Measurements from ENCODE around the gene TNC. TPM values are rescaled to one million over a fixed set of nuclear protein-coding genes. Genes with fewer than 3 reads are reported as not detected.

Gene TNC
- total and polyA plus RNA-seq, 10 of the 15 experiments (the other 5 are each of a cell fraction or from before 2014, with no cell fraction given) = 0.05 to 4.2 (median 0.14) TPM

- no peak overlapping the region for H3K4me2 ChIP-seq (ENCODE audit: control insufficient read depth, insufficient read depth)
- no peaks in the 10 kb centered on the region for H3K9me3 ChIP-seq (replicated peaks; ENCODE audit: control insufficient read depth, insufficient read depth, low read length)
- FAIRE-seq = no peak
- no peaks in the 10 kb centered on the region; a peak in 1 of 4 replicates for H3K27me3 ChIP-seq (replicated peaks in 1 of 2; ENCODE audit: control insufficient read depth in 2 of 2, insufficient read depth in 2 of 2, low read length in 1 of 2)
- H3K9ac ChIP-seq (ENCODE audit: control insufficient read depth, insufficient read depth, low read length) = no peak overlapping the region
- no peak overlapping the region for H3K4me3 ChIP-seq
- no peaks in the 10 kb centered on the region for H4K20me1 ChIP-seq (ENCODE audit: control insufficient read depth, insufficient read depth)
- WGBS (ENCODE audit: insufficient coverage, insufficient replicate concordance, low lambda C conversion rate, missing lambda C conversion rate) = 20% methylated on average over 1 of the region's 1 CpG
- ChIA-PET RAD21 (ENCODE audit: unreplicated experiment) (no interaction called here), POLR2A (no interaction called here), CTCF (interaction anchor here (0.7 kb wide), 1 partner anchor 146 kb away, joined by 3 read pairs; no protein-coding TSS in a partner anchor), SMC1A (ENCODE audit: uncharacterized antibody, unreplicated experiment) (interaction anchor here (0.9 to 1.1 kb wide), 2 partner anchors 13 to 440 kb away, joined by 3 read pairs; no protein-coding TSS in a partner anchor)
- no peak for DNase-seq (ENCODE audit: low read depth, low spot score)
- ATAC-seq = no peak
- BruUV-seq (replicated peaks) = no TSS peak
- no peaks in the 10 kb centered on the region for H3K79me2 ChIP-seq (ENCODE audit: control insufficient read depth, insufficient read depth, low read length)
- in situ Hi-C loops (cut with MboI) (no loop called here), intact Hi-C loops (cut with micrococcal nuclease; ENCODE audit: unreplicated experiment) (no loop called here)
- no peaks in the 10 kb centered on the region for H3K4me1 ChIP-seq (ENCODE audit: control insufficient read depth, insufficient read depth, low read length)
- no peak overlapping the region for H3K27ac ChIP-seq (ENCODE audit: control insufficient read depth, insufficient read depth)
- no peaks in the 10 kb centered on the region for H3K36me3 ChIP-seq (ENCODE audit: control insufficient read depth in 2 of 2, insufficient read depth in 2 of 2, low read length in 1 of 2)
- H2AFZ ChIP-seq (ENCODE audit: control insufficient read depth, low read depth, low read length) = no peak overlapping the region
- no peak for TF ChIP-seq STAT1 (conservative IDR thresholded peaks at IDR 0.05)
- TF ChIP-seq ETV6 (conservative IDR thresholded peaks at IDR 0.05 in 1 of 2, IDR thresholded peaks at IDR 0.05 in 1 of 2; ENCODE audit: borderline replicate concordance in 1 of 2, low read depth in 1 of 2) = no peak
- TF ChIP-seq TCF3 (IDR thresholded peaks at IDR 0.05; ENCODE audit: borderline replicate concordance, insufficient read depth, low read depth, low read length) = no peak
- TF ChIP-seq ZZZ3 (IDR thresholded peaks at IDR 0.05; ENCODE audit: control insufficient read depth, insufficient read length, low read depth) = no peak
- TF ChIP-seq FOXM1 (IDR thresholded peaks at IDR 0.05; ENCODE audit: low read depth, low read length) = no peak
- TF ChIP-seq ZNF384 (IDR thresholded peaks at IDR 0.05; ENCODE audit: borderline replicate concordance, low read depth, low read length) = no peak
- no peak for TF ChIP-seq SMAD5 (IDR thresholded peaks at IDR 0.05; ENCODE audit: low read depth)
- no peak for TF ChIP-seq POLR2AphosphoS5 (IDR thresholded peaks at IDR 0.05; ENCODE audit: low read length)
- TF ChIP-seq NR2F1 (conservative IDR thresholded peaks at IDR 0.05) = no peak
- no peak for TF ChIP-seq BMI1 (IDR thresholded peaks at IDR 0.05; ENCODE audit: borderline replicate concordance)
- TF ChIP-seq, protein P1, sequence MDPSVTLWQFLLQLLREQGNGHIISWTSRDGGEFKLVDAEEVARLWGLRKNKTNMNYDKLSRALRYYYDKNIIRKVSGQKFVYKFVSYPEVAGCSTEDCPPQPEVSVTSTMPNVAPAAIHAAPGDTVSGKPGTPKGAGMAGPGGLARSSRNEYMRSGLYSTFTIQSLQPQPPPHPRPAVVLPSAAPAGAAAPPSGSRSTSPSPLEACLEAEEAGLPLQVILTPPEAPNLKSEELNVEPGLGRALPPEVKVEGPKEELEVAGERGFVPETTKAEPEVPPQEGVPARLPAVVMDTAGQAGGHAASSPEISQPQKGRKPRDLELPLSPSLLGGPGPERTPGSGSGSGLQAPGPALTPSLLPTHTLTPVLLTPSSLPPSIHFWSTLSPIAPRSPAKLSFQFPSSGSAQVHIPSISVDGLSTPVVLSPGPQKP (IDR thresholded peaks at IDR 0.05; ENCODE audit: low read depth, low read length) = no peak
- TF ChIP-seq, protein P2, sequence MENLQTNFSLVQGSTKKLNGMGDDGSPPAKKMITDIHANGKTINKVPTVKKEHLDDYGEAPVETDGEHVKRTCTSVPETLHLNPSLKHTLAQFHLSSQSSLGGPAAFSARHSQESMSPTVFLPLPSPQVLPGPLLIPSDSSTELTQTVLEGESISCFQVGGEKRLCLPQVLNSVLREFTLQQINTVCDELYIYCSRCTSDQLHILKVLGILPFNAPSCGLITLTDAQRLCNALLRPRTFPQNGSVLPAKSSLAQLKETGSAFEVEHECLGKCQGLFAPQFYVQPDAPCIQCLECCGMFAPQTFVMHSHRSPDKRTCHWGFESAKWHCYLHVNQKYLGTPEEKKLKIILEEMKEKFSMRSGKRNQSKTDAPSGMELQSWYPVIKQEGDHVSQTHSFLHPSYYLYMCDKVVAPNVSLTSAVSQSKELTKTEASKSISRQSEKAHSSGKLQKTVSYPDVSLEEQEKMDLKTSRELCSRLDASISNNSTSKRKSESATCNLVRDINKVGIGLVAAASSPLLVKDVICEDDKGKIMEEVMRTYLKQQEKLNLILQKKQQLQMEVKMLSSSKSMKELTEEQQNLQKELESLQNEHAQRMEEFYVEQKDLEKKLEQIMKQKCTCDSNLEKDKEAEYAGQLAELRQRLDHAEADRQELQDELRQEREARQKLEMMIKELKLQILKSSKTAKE (IDR thresholded peaks at IDR 0.05; ENCODE audit: low read depth, poor library complexity, severe bottlenecking) = no peak
- TF ChIP-seq PAX5 (IDR thresholded peaks at IDR 0.05; ENCODE audit: borderline replicate concordance, low read depth, low read length) = no peak
- TF ChIP-seq, protein P3, sequence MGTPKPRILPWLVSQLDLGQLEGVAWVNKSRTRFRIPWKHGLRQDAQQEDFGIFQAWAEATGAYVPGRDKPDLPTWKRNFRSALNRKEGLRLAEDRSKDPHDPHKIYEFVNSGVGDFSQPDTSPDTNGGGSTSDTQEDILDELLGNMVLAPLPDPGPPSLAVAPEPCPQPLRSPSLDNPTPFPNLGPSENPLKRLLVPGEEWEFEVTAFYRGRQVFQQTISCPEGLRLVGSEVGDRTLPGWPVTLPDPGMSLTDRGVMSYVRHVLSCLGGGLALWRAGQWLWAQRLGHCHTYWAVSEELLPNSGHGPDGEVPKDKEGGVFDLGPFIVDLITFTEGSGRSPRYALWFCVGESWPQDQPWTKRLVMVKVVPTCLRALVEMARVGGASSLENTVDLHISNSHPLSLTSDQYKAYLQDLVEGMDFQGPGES (IDR thresholded peaks at IDR 0.05) = no peak
- TF ChIP-seq HDAC6 (IDR thresholded peaks at IDR 0.05; ENCODE audit: unreplicated experiment) = no peak
- TF ChIP-seq YBX1 (IDR thresholded peaks at IDR 0.05) = no peak
- no peak for TF ChIP-seq CBX5 (IDR thresholded peaks at IDR 0.05; ENCODE audit: low read depth)
These were observed 12.0 kb downstream of the TNC start for GRCh38 chr9:115106001-115106400.
